ENCODE data around the gene OBSCN.
"Not testable (repeated sequence)": the region's sequence is repeated elsewhere in the genome, so short reads cannot be mapped to it uniquely, and the experiment has no call there.

OBSCN gene

DNA sequence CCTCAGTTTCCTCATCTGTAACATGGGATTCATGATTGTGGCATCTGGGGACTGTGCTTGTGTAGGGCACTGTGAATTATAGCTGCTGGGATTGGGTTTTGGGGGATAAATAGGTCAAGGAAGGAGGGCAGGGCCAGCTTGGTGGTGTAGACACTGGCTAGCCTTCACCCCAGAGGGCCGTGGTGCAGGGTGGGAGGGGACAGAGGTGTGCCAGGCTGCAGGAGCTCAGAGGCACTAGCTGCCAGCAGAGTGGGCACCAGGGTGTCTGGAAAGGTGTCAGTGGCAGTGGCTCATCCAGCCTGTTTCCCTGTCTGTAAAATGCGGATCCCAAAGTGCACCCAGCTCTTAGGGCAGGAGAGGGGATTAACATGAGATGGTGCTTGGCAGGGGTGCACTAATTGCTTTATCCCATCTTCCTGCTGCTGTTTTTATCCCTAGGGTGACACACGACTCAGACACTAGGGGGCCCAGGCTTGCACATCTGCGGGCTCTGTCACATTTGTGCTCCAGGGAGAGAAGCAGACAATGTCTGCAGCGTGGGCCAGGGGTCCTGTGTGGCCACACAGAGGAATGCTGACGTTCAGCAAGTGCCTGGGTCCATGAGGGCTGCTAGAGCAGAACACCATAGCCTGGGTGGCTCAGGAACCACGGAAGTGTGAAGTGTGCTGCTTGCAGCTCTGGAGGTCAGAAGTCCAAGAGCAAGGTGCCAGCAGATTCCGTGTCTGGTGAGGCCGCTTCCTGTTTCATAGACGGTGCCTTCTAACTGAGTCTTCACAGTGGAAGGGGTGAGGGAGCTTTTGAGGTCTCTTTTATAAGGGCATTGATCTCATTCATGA lies 19.3 kb downstream of the OBSCN start:
- no peak for DNase-seq (ENCODE audit: low read depth, low spot score)

DNA sequence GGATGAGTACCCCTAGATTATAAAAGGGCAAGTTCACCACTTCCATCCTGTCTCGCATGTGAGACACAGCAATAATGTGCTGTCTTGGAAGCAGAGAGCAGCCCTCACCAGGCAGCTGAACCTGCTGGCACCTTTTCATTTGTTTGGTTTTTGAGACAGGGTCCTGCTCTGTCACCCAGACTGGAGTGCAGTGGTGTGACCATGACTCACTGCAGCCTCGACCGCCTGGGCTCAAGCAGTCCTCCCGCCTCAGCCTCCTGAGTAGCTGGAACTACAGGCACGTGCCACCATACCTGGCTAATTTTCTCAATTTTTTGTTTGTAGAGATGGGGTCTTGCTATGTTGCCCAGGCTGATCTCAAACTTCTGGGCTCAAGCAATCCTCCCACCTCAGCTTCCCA lies 20.3 kb downstream of the OBSCN start:
- DNase-seq (ENCODE audit: low read depth, low spot score): not testable (repeated sequence)

DNA sequence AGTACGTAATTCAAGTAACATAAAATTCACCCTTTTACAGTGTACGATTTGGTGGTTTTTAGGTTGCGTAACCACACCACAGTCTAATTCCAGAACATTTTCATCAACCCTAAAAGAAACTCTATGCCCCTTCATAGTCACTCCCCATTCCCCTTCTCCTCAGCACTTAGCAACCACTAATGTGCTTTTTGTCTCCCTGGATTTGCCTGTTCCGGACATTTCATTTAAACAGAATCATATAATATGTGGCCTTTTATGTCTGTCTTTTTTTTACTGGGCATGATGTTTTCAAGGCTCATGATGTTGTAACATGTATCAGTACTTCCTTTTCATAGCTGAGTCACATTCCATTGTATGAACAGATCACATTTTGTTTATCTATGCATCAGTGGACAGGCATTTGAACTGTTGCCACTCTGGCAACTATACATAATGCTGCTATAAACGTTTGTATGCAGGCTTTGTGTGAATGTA lies 20.8 kb downstream of the OBSCN start:
- DNase-seq (ENCODE audit: low read depth, low spot score): no peak

DNA sequence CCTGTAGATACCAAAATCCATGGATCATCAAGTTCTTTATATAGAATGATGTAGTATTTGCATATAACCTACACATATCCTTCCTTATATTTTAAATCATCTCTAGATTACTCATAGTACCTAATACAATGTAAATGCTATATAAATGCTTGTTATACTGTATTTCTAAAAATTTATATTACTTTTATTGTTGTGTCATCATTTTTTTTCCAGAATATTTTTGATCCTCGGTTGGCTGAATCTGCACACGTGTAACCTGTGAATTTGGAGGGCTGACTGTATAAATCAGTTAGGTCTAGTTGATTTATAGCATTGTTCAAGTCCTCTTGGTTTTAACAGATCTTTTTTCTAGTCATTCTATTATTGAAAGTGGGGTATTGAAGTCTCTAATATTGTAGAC lies 23.3 kb downstream of the OBSCN start:
- no peak for DNase-seq (ENCODE audit: low read depth, low spot score)

DNA sequence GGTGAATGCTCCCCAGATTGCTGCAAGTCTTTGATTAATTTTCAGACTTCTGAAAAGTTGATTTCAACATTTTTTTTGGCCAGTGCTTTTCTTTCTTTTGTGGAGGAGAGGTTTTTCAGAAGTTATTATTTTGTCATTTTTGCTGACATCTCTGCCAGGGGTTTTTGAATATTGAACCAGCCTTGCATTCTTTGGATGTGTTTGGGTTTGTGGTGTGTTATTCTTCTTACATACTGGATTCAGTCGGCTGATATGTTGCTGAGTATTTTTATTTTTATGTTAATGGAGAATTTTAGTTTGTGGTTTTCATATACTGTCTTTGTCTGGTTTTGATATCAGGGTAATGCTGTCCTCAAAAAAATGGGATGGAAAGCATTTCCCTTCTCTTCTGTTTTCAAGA lies 25.3 kb downstream of the OBSCN start:
- DNase-seq (ENCODE audit: low read depth, low spot score): no peak

DNA sequence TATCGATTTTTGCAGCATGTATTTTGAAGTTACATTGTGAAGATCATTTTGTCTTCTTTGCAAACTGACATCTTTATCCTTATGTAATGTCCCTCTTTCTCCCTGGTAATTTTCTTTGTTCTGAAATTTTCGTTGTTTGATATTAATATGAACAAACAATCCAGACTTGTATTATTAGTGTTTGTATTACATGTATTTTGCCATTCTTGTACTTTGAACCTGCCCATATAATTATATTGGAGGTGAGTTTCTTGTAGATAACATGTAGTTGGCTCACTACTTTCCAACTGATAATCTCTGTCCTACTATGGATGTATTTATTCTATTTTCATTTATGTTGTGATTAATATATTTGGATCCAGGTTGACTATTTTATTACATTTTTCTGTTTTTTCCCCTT lies 27.1 kb downstream of the OBSCN start:
- DNase-seq (ENCODE audit: low read depth, low spot score): no peak

DNA sequence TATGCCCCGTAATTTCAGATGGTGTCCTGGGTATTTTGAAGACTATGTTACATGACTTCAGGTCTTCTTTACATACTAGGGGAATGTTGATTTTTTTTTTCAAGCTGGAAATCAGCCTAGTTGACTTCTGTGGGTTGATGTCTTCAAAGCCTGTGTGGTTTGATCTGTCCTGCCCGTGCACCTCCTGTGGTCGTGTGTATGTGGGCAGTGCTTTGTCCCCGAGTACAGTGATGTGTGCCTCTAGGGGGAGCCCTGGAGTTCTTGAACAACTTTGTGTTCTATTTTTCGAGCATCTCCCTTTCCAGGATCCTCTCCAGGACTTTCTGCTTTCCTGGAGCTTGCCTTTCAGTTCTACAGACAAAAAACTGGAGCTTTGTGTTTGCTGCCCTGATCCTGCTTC lies 28.9 kb downstream of the OBSCN start:
- DNase-seq (ENCODE audit: low read depth, low spot score): no peak

DNA sequence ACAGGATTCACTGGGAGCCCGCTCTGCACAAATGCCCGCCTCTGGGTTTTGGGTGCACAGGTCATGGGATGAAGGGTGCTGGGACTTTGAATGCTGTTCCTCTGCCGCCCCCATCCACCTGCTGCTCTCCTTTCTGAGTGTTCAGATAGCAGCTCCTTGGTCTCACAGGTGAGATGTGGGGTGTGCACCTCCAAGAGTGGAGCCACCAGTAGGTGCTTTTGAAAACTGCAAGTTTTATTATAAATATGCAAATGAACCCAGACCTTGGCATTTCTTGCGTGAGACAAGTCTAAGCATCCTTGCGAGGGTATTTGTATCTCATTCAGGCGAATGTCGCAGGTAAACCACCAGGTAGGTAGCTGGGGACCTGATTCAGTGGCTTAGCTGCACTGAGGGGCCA lies 30.2 kb downstream of the OBSCN start:
- no peak for DNase-seq (ENCODE audit: low read depth, low spot score)

DNA sequence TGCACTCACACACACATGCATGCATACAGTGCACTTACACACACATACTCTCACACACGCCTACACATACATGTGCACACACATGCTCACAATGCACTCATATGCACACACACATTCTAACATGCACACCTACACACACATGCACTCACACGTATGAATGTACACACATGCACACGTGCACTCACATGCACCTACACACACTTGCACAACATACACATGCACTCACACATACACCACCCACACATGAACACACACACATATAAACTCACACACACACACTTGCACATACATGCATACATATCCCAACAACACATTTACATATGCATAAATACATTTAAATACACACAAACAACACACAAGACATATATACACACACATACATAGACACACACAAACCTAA lies 30.6 kb downstream of the OBSCN start:
- no peak for DNase-seq (ENCODE audit: low read depth, low spot score)

DNA sequence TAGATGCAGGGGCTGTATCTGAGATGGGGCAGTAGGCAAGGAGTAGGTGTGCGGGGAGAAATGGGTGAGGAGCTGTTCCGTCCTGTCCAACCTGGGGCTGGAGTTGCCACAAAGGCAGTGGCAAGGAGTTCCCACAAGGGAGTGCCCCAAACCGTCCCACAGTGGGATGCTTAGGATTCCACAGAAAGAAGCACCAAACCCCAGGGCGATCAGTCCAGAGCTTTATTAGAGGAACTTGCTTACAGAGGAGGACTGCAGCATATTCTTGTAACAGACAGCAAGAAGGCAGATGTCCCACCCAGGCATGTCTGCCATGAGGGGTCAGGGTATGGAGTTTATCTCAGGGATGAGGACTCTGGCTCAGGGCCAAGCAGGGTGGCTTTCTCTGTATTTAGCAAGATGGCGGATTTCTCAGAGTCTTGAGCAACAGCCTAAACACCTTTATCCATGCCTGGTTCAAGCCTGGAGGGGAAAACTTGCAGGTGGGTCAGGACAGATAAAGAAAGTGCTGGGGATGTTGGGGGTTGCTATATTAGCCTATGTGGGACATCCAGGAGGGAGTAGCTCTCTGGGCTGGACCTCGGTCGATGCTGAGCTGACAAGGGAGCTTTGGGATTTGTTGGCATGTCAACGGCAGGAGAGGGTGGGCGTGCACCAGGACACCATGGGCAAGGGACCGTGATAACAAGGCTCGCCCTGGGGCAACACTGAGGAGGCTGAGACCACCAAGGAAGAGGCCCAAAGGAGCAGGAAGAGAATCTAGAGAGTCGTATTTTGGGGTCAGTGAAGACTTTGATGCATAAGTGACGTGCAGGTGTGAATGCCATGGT lies 32.8 kb downstream of the OBSCN start:
- no peak for DNase-seq (ENCODE audit: low read depth, low spot score)

DNA sequence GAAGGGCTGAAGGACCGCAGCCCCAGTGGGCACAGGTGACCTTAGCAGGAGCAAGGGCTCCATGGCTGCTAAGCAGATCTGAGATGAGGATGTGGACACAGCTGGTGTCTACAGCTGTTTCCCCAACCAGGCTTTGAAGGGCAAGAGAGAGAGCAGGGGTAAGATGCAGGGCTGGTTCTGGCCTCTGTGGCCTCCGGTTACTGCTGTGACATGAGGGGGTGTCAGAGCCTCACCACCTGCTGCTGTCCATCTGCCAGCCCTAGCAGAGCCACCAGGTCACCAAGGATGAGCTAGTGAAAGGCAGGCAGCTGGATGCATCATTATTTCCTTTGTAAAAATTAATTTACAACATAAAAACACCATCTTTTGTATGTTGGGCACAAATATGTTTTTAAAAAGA lies 33.4 kb downstream of the OBSCN start:
- DNase-seq (ENCODE audit: low read depth, low spot score): no peak

DNA sequence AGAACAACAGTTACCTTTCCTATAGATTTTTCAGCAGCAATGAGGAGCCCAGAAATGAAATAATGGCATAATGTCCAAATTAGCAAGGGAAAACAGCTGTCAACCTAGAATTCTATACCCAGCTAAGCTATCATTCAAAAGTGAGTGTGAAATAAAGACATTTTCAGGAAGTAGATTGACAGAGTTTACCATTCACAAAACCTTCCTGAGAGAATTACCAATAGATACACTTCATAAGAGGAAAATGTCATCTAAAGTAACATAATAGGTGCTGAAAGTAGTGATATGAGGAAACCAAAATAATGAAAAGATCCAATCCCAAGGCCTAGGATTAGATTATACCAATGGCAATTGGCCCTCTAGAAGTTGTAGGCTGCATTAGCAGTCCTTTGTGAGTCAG lies 34.6 kb downstream of the OBSCN start:
- no peak for DNase-seq (ENCODE audit: low read depth, low spot score)

DNA sequence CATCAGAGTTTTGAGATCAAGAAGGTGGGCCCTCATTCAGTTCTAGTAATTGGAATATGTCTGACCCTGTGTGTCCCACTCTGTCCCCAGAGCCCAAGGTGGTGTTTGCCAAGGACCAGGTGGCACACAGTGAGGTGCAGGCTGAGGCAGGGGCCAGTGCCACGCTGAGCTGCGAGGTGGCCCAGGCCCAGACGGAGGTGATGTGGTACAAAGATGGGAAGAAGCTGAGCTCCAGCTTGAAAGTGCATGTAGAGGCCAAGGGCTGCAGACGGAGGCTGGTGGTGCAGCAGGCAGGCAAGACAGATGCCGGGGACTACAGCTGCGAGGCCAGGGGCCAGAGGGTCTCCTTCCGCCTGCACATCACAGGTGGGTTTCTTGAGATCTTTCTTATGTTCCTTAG lies 35.2 kb downstream of the OBSCN start:
- DNase-seq (ENCODE audit: low read depth, low spot score): no peak

DNA sequence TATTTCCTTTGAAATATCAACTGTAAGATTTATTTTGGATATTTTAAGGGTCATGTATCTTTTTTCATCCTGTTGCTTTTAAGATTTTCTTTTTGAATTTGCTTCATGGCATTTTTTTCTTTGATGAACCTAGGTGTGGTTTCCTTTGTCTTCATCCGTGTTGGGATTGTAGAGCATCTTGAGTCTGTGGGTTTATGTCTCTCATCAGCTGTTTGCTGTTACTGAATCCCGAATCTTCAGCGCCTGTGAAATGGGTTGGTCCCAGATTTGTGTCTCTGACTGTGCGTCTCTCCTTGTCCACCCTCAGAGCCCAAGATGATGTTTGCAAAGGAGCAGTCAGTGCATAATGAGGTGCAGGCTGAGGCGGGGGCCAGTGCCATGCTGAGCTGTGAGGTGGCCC lies 36.1 kb downstream of the OBSCN start:
- DNase-seq (ENCODE audit: low read depth, low spot score): not testable (repeated sequence)

DNA sequence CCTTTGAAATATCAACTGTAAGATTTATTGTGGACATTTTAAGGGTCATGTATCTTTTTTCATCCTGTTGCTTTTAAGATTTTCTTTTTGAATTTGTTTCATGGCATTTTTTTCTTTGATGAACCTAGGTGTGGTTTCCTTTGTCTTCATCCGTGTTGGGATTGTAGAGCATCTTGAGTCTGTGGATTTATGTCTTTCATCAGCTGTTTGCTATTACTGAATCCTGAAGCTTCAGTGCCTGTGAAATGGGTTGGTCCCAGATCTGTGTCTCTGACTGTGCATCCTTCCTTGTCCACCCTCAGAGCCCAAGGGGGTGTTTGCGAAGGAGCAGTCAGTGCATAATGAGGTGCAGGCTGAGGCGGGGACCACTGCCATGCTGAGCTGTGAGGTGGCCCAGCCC lies 37.3 kb downstream of the OBSCN start:
- DNase-seq (ENCODE audit: low read depth, low spot score): no peak

DNA sequence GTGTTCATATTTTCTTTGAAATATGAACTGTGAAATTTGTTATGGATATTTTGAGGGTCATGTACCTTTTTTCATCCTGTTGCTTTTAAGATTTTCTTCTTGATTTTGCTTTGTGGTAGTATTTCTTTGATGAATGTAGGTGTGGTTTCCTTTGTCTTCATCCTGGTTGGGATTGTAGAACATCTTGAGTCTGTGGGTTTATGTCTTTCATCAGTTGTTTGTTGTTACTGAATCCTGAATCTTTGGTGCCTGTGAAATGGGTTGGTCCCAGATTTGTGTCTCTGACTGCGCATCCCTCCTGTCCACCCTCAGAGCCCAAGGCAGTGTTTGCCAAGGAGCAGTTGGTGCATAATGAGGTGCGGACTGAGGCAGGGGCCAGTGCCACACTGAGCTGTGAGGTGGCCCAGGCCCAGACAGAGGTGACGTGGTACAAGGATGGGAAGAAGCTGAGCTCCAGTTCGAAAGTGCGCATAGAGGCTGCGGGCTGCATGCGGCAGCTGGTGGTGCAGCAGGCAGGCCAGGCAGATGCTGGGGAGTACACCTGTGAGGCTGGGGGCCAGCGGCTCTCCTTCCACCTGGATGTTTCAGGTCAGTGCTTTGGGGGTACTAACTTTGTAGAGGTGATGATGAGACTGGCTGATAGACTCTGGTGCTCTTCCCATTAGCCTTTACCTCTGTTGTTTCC lies 38.5 kb downstream of the OBSCN start:
- no peak for DNase-seq (ENCODE audit: low read depth, low spot score)

DNA sequence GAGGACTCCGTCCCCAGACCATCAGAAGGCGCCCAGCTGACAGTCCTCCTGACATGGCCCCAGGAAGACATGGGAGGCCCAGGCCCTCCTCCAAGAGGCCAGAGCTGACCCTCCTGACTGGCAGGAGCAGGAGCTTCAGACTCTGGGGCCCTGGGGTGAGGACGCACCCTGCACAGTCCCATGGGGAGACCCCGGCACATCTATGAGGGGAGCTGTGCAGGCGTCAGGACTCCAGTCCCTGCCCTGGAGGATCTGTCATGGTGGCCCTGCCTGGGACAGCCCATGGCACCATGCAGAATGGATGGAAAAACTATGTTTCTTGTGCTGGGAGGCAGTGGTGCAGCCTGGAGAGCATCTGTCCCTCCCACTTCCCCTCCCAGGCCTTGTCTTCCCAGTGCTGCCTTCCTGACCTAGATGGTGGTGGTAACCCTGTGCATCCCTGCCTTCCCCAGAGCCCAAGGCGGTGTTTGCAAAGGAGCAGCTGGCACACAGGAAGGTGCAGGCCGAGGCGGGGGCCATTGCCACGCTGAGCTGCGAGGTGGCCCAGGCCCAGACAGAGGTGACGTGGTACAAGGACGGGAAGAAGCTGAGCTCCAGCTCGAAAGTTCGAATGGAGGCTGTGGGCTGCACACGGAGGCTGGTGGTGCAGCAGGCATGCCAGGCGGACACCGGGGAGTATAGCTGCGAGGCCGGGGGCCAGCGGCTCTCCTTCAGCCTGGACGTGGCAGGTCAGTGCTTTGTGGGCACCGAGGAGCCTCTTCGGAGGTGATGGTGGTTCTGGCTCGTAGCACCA lies 41.9 kb downstream of the OBSCN start:
- no peak for DNase-seq (ENCODE audit: low read depth, low spot score)

DNA sequence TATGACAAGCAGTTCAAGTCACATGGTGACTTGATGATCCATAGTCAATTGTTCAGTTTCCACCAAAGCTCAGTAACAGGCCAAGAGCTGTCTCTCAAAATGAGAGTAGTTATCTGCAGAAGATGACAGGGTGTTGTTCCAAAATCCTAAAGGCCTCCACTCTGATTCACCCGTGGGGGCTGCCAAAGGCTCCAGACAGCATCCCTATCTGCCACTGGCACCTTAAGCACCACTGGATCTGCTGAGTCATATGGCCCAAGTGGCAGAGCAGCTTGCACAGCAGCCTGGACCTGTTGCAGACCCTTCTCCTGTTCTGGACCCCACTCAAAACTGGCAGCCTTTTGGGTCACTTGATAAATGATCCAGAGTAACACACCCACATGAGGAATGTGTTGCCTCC lies 44.6 kb downstream of the OBSCN start:
- DNase-seq (ENCODE audit: low read depth, low spot score): not testable (repeated sequence)

DNA sequence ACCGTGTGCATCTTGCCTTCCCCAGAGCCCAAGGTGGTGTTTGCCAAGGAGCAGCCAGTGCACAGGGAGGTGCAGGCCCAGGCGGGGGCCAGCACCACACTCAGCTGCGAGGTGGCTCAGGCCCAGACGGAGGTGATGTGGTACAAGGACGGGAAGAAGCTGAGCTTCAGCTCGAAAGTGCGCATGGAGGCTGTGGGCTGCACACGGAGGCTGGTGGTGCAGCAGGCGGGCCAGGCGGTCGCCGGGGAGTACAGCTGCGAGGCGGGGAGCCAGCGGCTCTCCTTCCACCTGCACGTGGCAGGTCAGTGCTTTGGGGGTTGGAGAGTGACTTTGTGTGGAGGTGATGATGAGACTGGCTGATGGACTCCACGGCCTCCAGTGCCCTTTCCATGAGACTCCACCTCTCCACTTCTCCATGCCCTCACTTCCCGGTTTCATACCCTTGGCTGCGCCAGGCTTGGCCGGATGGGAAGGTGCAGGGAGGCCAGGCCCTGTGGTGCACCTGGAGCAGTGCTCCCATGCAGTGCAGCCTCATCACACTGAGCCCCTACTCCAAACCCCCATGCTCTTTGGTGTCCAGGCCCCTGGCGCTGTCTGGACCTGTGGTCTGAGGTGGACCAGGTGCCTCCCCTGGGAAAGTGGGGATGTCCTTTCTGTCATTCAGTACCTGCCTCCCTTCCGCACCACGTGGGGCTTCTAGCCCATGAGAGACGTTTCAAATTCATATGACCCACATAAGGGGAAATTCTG lies 49.0 kb downstream of the OBSCN start:
- no peak for DNase-seq (ENCODE audit: low read depth, low spot score)

DNA sequence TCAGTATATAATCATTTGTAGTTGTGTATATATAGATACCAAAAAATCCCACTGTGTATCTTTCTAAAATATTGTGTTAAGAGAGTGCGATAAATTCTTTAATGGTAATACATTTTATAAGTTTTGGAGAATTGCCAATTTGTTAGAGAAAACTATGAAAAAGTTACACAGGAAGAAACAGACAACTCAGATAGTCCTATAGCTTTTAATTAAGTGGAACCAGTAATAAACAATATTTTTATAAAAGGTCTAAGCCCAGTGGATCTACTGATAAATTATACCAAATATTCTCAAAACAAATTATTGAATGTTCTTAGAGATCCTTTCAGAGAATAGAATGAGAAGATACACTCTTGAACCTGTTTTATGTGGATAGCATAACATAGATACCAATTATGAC lies 50.6 kb downstream of the OBSCN start:
- DNase-seq (ENCODE audit: low read depth, low spot score): no peak

DNA sequence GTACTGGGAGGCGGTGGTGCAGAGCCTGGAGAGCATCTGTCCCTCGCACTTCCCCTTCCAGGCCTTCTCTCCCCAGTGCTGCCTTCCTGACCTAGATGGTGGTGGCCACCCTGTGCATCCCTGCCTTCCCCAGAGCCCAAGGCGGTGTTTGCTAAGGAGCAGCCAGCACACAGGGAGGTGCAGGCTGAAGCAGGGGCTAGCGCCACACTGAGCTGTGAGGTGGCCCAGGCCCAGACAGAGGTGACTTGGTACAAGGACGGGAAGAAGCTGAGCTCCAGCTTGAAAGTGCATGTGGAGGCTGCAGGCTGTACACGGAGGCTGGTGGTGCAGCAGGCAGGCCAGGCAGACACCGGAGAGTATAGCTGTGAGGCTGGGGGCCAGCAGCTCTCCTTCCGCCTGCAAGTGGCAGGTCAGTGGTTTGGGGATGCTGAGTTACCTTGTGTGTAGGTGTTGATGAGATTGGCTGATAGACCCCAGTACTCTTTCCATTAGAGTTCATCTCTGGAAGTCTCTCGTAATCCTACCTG lies 51.6 kb downstream of the OBSCN start:
- no peak for DNase-seq (ENCODE audit: low read depth, low spot score)
